DMS 273 (cell line): ENCODE results near the gene TNFRSF4.
A peak's percentile ranks its signal among the peaks of the same experiment; 100 is the strongest.
"Not testable (repeated sequence)": the region's sequence is repeated elsewhere in the genome, so short reads cannot be mapped to it uniquely, and the experiment has no call there.

Experiments used
- DNase-seq: peaks from one replicate; lab custom pipeline; 2025; ENCODE audit not compliant: unreplicated experiment; lab: John Stamatoyannopoulos, UW

The TNFRSF4 gene

GRCh38 chr1:1213345-1214265 lies at the start of gene TNFRSF4:
Gene TNFRSF4, minus strand, starts transcription at chr1:1214153. Its CDS starts 26 bp downstream, at chr1:1214127.
- DNase-seq: no peak

- no peak for DNase-seq
Observed at GRCh38 chr1:1262758-1263157, 48.8 kb upstream of the TNFRSF4 start.

- DNase-seq: no peak
Observed at GRCh38 chr1:1262071-1262470, 48.1 kb upstream of the TNFRSF4 start.

- DNase-seq: no peak
Observed at GRCh38 chr1:1260843-1261560, 47.0 kb upstream of the TNFRSF4 start.

- DNase-seq: no peak
Observed at GRCh38 chr1:1259951-1260600, 46.1 kb upstream of the TNFRSF4 start.

GRCh38 chr1:1259540-1259939 lies 45.6 kb upstream of the TNFRSF4 start:
- no peak for DNase-seq

GRCh38 chr1:1259119-1259488 lies 45.2 kb upstream of the TNFRSF4 start:
- DNase-seq: no peak

GRCh38 chr1:1256956-1257871 lies 43.3 kb upstream of the TNFRSF4 start:
- DNase-seq: no peak

GRCh38 chr1:1255611-1256010 lies 41.7 kb upstream of the TNFRSF4 start:
- DNase-seq: no peak

- DNase-seq: no peak
Observed at GRCh38 chr1:1255078-1255477, 41.1 kb upstream of the TNFRSF4 start.

GRCh38 chr1:1254667-1254998 lies 40.7 kb upstream of the TNFRSF4 start:
- no peak for DNase-seq

- no peak for DNase-seq
Observed at GRCh38 chr1:1253972-1254666, 40.2 kb upstream of the TNFRSF4 start.

- DNase-seq: no peak
Observed at GRCh38 chr1:1253314-1253713, 39.4 kb upstream of the TNFRSF4 start.

- peak; percentile 84 for DNase-seq
Observed at GRCh38 chr1:1250786-1251284, 36.9 kb upstream of the TNFRSF4 start.

GRCh38 chr1:1248009-1248913 lies 34.3 kb upstream of the TNFRSF4 start:
- not testable (repeated sequence) for DNase-seq

GRCh38 chr1:1247341-1247913 lies 33.5 kb upstream of the TNFRSF4 start:
- DNase-seq: no peak

- peak; percentile 81 for DNase-seq
Observed at GRCh38 chr1:1246577-1247340, 32.8 kb upstream of the TNFRSF4 start, which contains the start of gene C1QTNF12. Gene C1QTNF12, minus strand, starts transcription at chr1:1246722. Its CDS starts 32 bp downstream, at chr1:1246690.
